ENCODE results near the gene ZNF431.

DNA sequence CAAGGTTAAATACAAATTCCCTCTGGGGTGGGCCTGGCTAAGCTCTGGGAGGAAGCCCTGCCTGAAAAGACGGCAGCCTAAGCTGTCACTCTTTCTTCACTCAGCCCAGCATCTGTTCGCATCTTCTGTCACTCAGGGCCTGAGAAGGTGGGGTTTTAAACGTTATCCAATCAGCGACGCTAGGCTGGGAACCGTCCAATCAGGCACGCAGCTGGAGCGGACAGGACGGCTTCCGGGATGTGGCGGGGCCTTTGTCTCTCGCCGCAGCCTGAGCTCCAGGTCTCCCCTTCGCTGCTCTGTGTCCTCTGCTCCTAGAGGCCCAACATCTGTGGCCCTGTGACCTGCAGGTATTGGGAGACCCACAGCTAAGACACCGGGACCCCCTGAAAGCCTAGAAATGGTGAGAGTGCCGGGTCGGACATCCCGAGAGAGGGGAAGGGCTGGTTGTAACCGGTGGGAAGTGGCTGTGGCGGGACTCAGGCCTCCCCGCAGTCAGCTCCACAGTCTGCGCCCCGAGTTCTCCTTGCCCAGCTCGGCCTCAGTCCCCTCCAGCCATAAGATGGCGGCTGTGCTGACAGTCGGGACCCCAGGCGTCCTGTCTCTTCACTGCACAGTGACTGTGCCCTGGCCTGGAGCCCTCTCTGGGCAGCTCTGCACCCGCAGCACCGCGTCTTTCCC lies at the start of gene ZNF431:
- TF ChIP-seq, protein P1, sequence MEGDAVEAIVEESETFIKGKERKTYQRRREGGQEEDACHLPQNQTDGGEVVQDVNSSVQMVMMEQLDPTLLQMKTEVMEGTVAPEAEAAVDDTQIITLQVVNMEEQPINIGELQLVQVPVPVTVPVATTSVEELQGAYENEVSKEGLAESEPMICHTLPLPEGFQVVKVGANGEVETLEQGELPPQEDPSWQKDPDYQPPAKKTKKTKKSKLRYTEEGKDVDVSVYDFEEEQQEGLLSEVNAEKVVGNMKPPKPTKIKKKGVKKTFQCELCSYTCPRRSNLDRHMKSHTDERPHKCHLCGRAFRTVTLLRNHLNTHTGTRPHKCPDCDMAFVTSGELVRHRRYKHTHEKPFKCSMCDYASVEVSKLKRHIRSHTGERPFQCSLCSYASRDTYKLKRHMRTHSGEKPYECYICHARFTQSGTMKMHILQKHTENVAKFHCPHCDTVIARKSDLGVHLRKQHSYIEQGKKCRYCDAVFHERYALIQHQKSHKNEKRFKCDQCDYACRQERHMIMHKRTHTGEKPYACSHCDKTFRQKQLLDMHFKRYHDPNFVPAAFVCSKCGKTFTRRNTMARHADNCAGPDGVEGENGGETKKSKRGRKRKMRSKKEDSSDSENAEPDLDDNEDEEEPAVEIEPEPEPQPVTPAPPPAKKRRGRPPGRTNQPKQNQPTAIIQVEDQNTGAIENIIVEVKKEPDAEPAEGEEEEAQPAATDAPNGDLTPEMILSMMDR (IDR thresholded peaks at IDR 0.05) = no peak
- TF ChIP-seq EZH2 (IDR thresholded peaks at IDR 0.05; ENCODE audit: borderline replicate concordance, insufficient read depth, low read depth, low read length, poor library complexity, severe bottlenecking) = no peak
